Neural cell (in vitro differentiated cells): ENCODE results near the gene LRRC18. TPM values are rescaled to one million over a fixed set of nuclear protein-coding genes. Genes with fewer than 3 reads are reported as not detected.
A peak's percentile ranks its signal among the peaks of the same experiment; 100 is the strongest.

ENCODE experiments used
- H2AFZ ChIP-seq: fragments of 200-600, 300-800 bp; sonication (generic), shearing (Covaris generic); 2 replicates; pipeline ENCODE4 v1.6.0; 2014; ENCODE audit warnings: low read depth, mild to moderate bottlenecking, antibody characterized with exemption, low read length, moderate library complexity
- H3F3A ChIP-seq: fragments of 200-600 bp; shearing (Covaris generic); 2 replicates; pipeline ENCODE4 v1.6.1; 2016; ENCODE audit warnings: mild to moderate bottlenecking, moderate library complexity, mixed read lengths, antibody characterized with exemption, low read length; ENCODE audit not compliant: insufficient read depth, poor library complexity, severe bottlenecking
- H3K27ac ChIP-seq: fragments of 200-600, 300-800 bp; sonication (generic), shearing (Covaris generic); 2 replicates; pipeline ENCODE4 v1.5.1; 2014; ENCODE audit warnings: mild to moderate bottlenecking, low read length, moderate library complexity
- H3K27me3 ChIP-seq: fragments of 300-800, 200-600 bp; sonication (generic), shearing (Covaris generic); 2 replicates; pipeline ENCODE4 v1.6.0; 2014; ENCODE audit warnings: mild to moderate bottlenecking, low read depth, low read length, moderate library complexity; ENCODE audit not compliant: insufficient read depth
- H3K36me3 ChIP-seq: fragments of 300-800, 200-600 bp; sonication (generic), shearing (Covaris generic); 2 replicates; pipeline ENCODE4 v1.5.1; 2014; ENCODE audit warnings: mild to moderate bottlenecking, antibody characterized with exemption, low read length, moderate library complexity; ENCODE audit not compliant: insufficient read depth
- H3K4me2 ChIP-seq: fragments of 300-800, 200-600 bp; sonication (generic), shearing (Covaris generic); 2 replicates; pipeline ENCODE4 v1.6.0; 2014; ENCODE audit warnings: mild to moderate bottlenecking, low read length
- H3K4me3 ChIP-seq: fragments of 300-800, 200-600 bp; sonication (generic), shearing (Covaris generic); 2 replicates; pipeline ENCODE4 v1.5.1; 2014; ENCODE audit warnings: mild to moderate bottlenecking, low read length, moderate library complexity
- H3K79me2 ChIP-seq: fragments of 200-600 bp; shearing (Covaris generic); replicated peaks from 2 replicates; pipeline ENCODE4 v1.6.0; 2014; ENCODE audit warnings: mild to moderate bottlenecking, low read length, moderate library complexity; ENCODE audit not compliant: insufficient read depth
- H3K9ac ChIP-seq: fragments of 300-800, 200-600 bp; sonication (generic), shearing (Covaris generic); 2 replicates; pipeline ENCODE4 v1.6.1; 2016; ENCODE audit warnings: mild to moderate bottlenecking, low read length, mixed read lengths
- H3K9me2 ChIP-seq: fragments of 200-600 bp; shearing (Covaris generic); 2 replicates; pipeline ENCODE4 v1.6.1; 2016; ENCODE audit warnings: mild to moderate bottlenecking, low read length, mixed read lengths; ENCODE audit not compliant: insufficient read depth
- H3K9me3 ChIP-seq: fragments of 200-600, 300-800 bp; sonication (generic), shearing (Covaris generic); 2 replicates; pipeline ENCODE4 v1.6.1; 2016; ENCODE audit warnings: mild to moderate bottlenecking, mixed run types, low read length, moderate library complexity, mixed read lengths
- H4K20me1 ChIP-seq: fragments of 200-600 bp; shearing (Covaris generic); 2 replicates; pipeline ENCODE4 v1.6.1; 2016; ENCODE audit warnings: mild to moderate bottlenecking, mixed run types; ENCODE audit not compliant: insufficient read depth
- EP300 ChIP-seq: fragments of 450-650 bp; conservative IDR thresholded peaks from 2 replicates; pipeline ENCODE4 v1.6.1; 2014; ENCODE audit warnings: antibody characterized with exemption, mild to moderate bottlenecking, moderate library complexity; ENCODE audit not compliant: poor library complexity, severe bottlenecking
- EZH2 ChIP-seq: fragments of 200-600, 300-800 bp; shearing (Covaris generic), sonication (generic); IDR thresholded peaks from 2 replicates; pipeline ENCODE4 v1.6.1; 2014; ENCODE audit warnings: antibody characterized with exemption, low read length, borderline replicate concordance, mild to moderate bottlenecking; ENCODE audit not compliant: insufficient read depth, poor library complexity, severe bottlenecking
- MXI1 ChIP-seq: fragments of 450-650 bp; conservative IDR thresholded peaks from 2 replicates; pipeline ENCODE4 v1.6.1; 2014; ENCODE audit warnings: antibody characterized with exemption, mild to moderate bottlenecking; ENCODE audit not compliant: poor library complexity, severe bottlenecking
- POLR2AphosphoS5 ChIP-seq: IDR thresholded peaks from 2 replicates; pipeline ENCODE4 v1.6.1; 2012
- RAD21 ChIP-seq: fragments of 450-650 bp; conservative IDR thresholded peaks from 2 replicates; pipeline ENCODE4 v1.6.1; 2014; ENCODE audit warnings: antibody characterized with exemption, mild to moderate bottlenecking, moderate library complexity
- SMC3 ChIP-seq: fragments of 450-650 bp; conservative IDR thresholded peaks from 2 replicates; pipeline ENCODE4 v1.6.1; 2014; ENCODE audit warnings: antibody characterized with exemption, mild to moderate bottlenecking, moderate library complexity; ENCODE audit not compliant: poor library complexity
- TAF1 ChIP-seq: IDR thresholded peaks from 2 replicates; pipeline ENCODE4 v1.6.1; 2012; ENCODE audit warnings: low read depth
- polyA plus RNA-seq: library from polyadenylated mRNA; depleted of rRNA; stranded (reverse); fragments of >200 nt; gene quantifications from 2 replicates; pipeline ENCODE4 v1.2.3, GENCODE V29; 2014
- TF ChIP-seq, protein P1 (sequence below): IDR thresholded peaks from 2 replicates; pipeline ENCODE4 v1.6.1; 2012; ENCODE audit warnings: borderline replicate concordance
- TF ChIP-seq, protein P2 (sequence below): fragments of 450-650 bp; IDR thresholded peaks from 2 replicates; pipeline ENCODE4 v1.5.1; 2014; ENCODE audit warnings: antibody characterized with exemption, mild to moderate bottlenecking, moderate library complexity; ENCODE audit not compliant: poor library complexity, severe bottlenecking

LRRC18 gene
- polyA plus RNA-seq, 1 donor from 2014 or later: not detected

DNA sequence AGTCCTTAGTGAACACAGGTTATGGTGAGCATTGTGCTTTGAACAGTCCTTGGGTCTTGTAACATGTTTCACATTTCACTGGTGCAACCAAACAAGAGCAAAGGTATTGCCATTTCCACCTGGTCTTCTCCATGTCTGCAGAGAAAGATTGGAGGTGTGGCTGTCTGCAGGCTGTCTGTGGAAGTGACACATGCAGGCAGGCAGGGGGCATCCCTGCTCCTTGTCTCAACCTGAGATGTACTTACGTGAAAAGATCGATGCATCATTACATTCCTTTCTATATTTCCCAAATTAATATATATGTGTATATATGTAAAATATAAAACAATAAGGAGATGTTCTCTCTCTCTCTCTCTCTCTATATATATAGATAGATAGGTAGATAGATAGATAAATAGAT is 54.3 kb downstream of the LRRC18 start:
- H3K4me2 ChIP-seq: no peak overlapping the region
- no peaks in the 10 kb centered on the region for H3K27me3 ChIP-seq
- H3K4me3 ChIP-seq: no peak overlapping the region
- H3K9me3 ChIP-seq: no peaks in the 10 kb centered on the region
- H3K27ac ChIP-seq: no peak overlapping the region
- no peaks in the 10 kb centered on the region for H3K9me2 ChIP-seq
- H3K79me2 ChIP-seq: no peaks in the 10 kb centered on the region
- TF ChIP-seq, protein P1, sequence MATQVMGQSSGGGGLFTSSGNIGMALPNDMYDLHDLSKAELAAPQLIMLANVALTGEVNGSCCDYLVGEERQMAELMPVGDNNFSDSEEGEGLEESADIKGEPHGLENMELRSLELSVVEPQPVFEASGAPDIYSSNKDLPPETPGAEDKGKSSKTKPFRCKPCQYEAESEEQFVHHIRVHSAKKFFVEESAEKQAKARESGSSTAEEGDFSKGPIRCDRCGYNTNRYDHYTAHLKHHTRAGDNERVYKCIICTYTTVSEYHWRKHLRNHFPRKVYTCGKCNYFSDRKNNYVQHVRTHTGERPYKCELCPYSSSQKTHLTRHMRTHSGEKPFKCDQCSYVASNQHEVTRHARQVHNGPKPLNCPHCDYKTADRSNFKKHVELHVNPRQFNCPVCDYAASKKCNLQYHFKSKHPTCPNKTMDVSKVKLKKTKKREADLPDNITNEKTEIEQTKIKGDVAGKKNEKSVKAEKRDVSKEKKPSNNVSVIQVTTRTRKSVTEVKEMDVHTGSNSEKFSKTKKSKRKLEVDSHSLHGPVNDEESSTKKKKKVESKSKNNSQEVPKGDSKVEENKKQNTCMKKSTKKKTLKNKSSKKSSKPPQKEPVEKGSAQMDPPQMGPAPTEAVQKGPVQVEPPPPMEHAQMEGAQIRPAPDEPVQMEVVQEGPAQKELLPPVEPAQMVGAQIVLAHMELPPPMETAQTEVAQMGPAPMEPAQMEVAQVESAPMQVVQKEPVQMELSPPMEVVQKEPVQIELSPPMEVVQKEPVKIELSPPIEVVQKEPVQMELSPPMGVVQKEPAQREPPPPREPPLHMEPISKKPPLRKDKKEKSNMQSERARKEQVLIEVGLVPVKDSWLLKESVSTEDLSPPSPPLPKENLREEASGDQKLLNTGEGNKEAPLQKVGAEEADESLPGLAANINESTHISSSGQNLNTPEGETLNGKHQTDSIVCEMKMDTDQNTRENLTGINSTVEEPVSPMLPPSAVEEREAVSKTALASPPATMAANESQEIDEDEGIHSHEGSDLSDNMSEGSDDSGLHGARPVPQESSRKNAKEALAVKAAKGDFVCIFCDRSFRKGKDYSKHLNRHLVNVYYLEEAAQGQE: no peak
- TF ChIP-seq RAD21 (peak; percentile 84), SMC3 (peak; percentile 85), POLR2AphosphoS5 (no peak), EP300 (no peak), TAF1 (no peak)
- TF ChIP-seq, protein P2, sequence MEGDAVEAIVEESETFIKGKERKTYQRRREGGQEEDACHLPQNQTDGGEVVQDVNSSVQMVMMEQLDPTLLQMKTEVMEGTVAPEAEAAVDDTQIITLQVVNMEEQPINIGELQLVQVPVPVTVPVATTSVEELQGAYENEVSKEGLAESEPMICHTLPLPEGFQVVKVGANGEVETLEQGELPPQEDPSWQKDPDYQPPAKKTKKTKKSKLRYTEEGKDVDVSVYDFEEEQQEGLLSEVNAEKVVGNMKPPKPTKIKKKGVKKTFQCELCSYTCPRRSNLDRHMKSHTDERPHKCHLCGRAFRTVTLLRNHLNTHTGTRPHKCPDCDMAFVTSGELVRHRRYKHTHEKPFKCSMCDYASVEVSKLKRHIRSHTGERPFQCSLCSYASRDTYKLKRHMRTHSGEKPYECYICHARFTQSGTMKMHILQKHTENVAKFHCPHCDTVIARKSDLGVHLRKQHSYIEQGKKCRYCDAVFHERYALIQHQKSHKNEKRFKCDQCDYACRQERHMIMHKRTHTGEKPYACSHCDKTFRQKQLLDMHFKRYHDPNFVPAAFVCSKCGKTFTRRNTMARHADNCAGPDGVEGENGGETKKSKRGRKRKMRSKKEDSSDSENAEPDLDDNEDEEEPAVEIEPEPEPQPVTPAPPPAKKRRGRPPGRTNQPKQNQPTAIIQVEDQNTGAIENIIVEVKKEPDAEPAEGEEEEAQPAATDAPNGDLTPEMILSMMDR: peak; percentile 78
- no peaks in the 10 kb centered on the region for H4K20me1 ChIP-seq
- no peak overlapping the region for H3K9ac ChIP-seq
- no peak overlapping the region for H2AFZ ChIP-seq
- H3F3A ChIP-seq: no peaks in the 10 kb centered on the region
- no peaks in the 10 kb centered on the region for H3K36me3 ChIP-seq

DNA sequence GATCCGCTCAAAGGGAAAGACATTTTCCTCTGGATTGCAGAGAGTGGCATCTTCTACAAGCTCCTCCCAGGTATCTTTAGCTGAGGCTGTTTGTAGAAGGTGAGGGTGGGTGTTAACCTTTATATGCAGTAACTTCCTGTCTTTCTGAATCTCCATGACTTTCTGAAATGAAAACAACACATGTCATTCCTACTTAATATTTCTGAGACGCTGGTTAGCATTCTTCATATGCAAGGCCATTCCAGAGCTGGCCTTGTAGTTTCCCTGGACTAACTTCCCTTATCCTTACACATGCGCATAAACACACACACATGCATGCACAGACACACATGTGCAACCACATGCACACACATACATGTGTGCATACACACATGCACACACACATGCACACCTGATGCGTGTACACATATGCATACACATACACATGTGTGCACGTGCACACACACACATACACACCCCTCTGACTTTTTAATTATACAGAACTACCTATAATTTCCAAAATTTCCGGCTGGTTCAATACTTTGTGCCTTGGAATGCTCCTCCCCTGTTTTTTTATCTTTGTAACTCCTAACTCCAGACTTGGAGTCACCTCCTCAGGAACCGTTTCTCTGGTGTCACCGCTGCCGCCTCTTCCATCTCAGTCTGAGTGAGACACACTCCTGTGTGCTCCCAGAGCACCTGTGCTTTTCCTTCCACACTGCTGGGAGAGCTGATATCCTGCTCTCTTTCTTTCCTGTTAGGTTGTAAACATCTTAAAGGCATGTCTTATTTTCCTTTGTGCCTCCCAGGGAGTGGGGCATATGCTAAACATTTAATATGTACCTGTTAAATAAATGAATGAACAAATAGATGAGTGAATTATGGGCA is 55.2 kb downstream of the LRRC18 start:
- TF ChIP-seq, protein P1: no peak
- TF ChIP-seq MXI1 (no peak), EP300 (no peak), EZH2 (no peak), POLR2AphosphoS5 (no peak), SMC3 (no peak), RAD21 (no peak)
- TF ChIP-seq, protein P2: no peak
- H4K20me1 ChIP-seq: no peaks in the 10 kb centered on the region
- no peaks in the 10 kb centered on the region for H3K79me2 ChIP-seq
- no peaks in the 10 kb centered on the region for H3K9me2 ChIP-seq
- no peaks in the 10 kb centered on the region for H3F3A ChIP-seq
- H3K4me2 ChIP-seq: no peak overlapping the region
- H3K27ac ChIP-seq: no peak overlapping the region
- H3K27me3 ChIP-seq: no peaks in the 10 kb centered on the region
- no peak overlapping the region for H2AFZ ChIP-seq
- H3K9ac ChIP-seq: no peak overlapping the region
- no peak overlapping the region for H3K4me3 ChIP-seq
- no peaks in the 10 kb centered on the region for H3K36me3 ChIP-seq
- H3K9me3 ChIP-seq: no peaks in the 10 kb centered on the region
